Dermis blood vessel endothelial cell (primary cell): Measurements from ENCODE around the gene LIG1. TPM values are rescaled to one million over a fixed set of nuclear protein-coding genes. Genes with fewer than 3 reads are reported as not detected.

Experiments used
- DNase-seq: peaks from one replicate; pipeline ENCODE4 v3.0.0; 2010
- total RNA-seq: library from RNA; depleted of rRNA; stranded (reverse); fragments of >200 nt; gene quantifications from 2 replicates; pipeline ENCODE4 v1.2.3, GENCODE V29; 2014

Gene LIG1
- 32.5 and 46.9 TPM in 2 replicates for total RNA-seq

DNA sequence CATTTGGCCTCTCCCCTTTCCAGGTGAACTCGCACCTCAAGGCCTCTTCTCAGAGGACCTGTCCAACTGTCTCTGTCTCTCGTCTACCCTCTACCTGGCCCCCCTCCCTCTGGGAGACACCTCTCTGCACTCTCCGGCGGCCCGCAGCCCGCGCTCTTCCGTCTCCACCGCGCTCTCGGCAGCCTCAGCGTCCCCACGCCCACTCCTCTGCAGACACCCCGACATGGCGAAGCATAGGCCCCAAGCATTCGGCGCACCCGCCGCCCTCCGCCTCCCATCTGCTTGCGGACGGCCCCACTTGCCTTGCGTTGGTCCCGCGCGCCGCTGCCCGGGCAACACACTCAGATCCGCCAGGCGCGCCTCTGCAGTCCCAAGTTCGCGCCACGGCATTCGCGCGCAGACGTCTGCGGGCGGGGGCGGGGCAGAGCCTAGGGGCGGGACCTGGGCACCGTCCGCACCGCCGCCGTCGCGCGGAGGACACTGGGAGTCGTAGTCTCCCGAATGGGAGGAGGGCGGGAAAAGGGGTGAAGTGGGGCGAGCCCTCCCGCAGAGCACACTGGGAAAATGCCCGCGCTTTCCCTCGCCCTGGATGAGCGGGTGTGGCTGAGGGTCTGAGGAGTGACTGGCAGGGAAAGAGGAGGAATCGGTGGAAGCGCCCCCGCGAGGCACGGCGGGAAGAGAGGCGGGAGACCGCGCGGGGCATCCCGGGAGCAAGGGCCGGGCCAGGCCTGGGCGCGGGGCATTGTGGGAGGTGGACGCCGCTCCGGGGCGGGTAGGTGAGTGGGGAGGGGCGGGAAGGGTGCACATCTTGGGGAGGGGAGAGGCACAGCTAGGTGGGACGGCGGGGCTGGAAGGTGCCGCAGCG is at the start of gene LIG1, which contains the start of gene ZSWIM9:
TSS of gene LIG1 (minus strand) at position 406 of the 865 bp plus-strand sequence. CDS start 4,778 bp downstream, outside the sequence.
TSS of gene ZSWIM9 (plus strand) at position 742 of the 865 bp plus-strand sequence. CDS start 1,123 bp downstream, outside the sequence.
- peak; percentile 95 for DNase-seq

GRCh38 chr19:48218997-48219396 is 48.9 kb upstream of the LIG1 start:
- DNase-seq, result peak; percentile 82

DNA sequence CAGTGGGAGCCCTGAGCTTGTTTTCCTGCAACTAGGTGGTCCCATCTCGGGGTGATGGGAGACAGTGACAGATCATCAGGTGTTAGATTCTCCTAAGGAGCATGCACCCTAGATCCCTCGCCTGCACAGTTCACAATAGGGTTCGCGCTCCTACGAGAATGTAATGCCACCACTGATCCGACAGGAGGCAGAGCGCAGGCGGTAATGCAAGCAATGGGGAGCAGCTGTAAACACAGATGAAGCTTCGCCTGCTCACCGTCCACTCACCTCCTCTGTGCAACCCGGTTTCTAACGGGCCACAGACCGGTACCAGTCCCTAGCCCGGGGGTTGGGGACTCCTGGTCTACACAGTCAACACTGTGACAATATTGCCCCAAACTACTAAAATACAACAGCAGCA is 46.8 kb upstream of the LIG1 start:
- DNase-seq, result no peak

- DNase-seq, result no peak
Measured at GRCh38 chr19:48213959-48214358, 43.8 kb upstream of the LIG1 start.

DNA sequence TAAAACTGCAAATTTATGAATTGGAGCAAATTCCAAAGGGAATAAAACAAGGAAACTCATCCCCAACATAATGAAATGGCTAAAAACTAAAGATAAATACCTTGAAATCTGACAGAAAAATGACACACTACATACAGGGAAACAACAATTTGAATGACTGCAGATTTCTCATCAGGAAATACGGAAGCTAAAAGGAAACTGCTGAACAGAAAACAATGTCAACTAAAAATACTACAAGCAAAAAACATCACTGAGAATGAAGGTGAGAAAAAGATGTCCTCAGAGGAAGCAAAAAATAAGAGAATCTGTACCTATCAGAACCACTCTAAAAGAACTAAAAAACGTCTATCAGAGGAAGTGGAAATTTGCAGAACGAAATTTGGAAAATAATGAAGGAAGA is 39.9 kb upstream of the LIG1 start:
- peak; percentile 74 for DNase-seq

- no peak for DNase-seq
Measured at GRCh38 chr19:48206397-48207093, 36.4 kb upstream of the LIG1 start.

DNA sequence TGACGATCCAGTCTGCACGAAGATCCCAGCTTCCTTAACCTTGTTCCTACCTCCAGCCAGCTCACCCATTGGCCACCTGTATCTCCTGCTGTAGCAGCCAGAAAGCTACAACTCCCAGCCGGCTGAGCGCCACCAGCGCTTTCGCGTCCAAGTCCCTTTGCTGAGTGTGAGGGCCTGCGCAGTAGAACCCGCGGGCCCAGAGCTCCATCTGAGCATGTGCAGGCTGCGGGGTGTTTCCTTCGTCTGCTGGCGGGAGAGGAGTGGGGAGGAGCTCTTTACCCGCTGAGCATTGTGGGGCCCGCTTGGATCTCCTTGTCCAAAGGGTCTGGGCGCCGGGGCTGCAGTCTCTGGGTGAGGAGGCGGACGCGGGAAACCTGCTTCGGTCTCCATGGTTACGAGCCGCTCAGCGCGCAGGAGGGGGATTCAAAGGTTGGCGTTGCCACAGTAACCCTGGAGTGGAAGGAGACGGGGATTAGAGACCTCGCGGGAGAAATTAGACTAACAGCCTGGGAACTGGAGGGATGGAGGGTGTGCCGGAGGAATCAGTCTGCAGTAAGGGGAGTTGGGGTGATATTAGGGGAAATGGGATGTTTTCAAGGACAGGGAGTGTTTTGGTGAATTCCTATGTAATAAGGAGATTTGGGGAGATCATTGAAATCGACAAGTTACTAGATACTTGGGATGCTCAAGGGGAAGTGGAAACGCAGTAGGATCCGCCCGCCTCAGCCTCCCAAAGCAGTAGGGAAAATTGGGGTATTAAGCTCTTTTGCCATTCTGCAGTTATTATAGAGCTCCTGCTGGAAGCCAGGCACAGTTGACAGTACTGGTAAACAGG is 33.9 kb upstream of the LIG1 start:
- DNase-seq, result peak; percentile 97

GRCh38 chr19:48203222-48203793 is 33.2 kb upstream of the LIG1 start:
- no peak for DNase-seq

- peak; percentile 41 for DNase-seq
Measured at GRCh38 chr19:48196933-48197665, 27.0 kb upstream of the LIG1 start.

- DNase-seq, result no peak
Measured at GRCh38 chr19:48196321-48196763, 26.2 kb upstream of the LIG1 start.

DNA sequence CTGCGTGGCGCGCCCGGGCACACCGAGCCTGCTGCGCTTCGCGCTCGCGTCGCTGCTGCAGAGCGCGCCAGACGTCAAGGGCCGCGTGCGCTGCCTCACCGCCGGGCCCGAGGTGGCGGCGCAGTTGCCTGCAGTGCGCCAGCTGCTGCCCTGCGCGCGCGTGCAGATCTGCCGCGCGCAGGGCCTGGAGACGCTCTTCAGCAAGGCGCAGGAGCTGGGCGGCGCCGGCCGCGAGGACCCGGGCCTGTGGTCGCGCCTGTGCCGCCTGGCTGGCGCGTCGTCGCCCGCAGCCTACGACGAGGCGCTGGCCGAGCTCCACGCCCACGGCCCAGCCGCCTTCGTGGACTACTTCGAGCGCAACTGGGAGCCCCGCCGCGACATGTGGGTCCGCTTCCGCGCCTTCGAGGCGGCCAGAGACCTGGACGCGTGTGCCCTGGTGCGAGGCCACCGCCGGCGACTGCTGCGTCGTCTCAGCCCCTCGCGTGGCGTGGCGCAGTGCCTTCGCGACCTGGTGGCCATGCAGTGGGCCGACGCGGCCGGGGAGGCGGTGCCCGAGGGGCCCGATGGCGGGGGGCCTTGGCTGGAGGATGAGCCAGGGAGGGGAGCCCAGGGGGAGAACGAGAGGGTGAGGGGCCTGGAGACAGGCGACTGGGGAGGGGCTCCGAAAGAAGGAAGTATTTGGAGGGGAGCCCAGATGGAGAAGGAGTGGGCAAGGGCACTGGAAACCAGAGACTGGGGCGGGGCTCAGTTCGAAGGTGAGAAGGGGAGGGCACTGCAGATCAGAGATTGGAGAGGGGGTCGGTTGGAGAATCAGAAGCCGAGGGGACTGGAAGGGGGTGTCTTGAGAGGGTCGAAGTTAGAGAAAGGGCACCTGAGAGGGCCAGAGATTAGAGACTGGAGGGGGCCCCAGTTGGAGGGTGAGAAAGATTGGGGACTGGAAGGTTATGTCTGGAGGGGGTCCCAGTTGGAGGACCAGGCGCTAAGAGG is 25.0 kb upstream of the LIG1 start:
- no peak for DNase-seq

- peak; percentile 58 for DNase-seq
Measured at GRCh38 chr19:48194041-48194843, 24.1 kb upstream of the LIG1 start.

GRCh38 chr19:48192750-48193149 is 22.6 kb upstream of the LIG1 start:
- no peak for DNase-seq

- no peak for DNase-seq
Measured at GRCh38 chr19:48190885-48191284, 20.7 kb upstream of the LIG1 start.

GRCh38 chr19:48190288-48190884 is 20.2 kb upstream of the LIG1 start:
- peak; percentile 32 for DNase-seq

- DNase-seq, result no peak
Measured at GRCh38 chr19:48186541-48186991, 16.4 kb upstream of the LIG1 start.

DNA sequence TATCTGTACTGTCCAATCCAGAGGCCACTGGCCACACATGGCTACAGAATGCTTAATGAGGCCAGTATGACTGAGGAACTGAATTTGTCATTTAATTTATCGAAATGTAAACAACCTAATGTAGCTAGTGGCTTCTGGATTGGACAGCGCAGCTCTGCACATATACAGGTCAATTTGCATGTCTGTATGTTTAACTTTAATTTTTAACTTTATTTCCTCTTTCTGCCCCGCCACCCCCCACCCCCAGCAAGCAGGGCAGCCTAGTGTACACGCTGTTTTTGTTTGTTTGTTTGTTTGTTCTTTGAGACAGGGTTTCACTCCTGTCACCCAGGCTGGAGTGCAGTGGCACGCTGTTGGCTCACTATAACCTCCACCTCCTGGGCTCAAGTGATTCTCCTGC is 15.9 kb upstream of the LIG1 start:
- DNase-seq, result no peak

GRCh38 chr19:48183356-48183755 is 13.2 kb upstream of the LIG1 start:
- no peak for DNase-seq

DNA sequence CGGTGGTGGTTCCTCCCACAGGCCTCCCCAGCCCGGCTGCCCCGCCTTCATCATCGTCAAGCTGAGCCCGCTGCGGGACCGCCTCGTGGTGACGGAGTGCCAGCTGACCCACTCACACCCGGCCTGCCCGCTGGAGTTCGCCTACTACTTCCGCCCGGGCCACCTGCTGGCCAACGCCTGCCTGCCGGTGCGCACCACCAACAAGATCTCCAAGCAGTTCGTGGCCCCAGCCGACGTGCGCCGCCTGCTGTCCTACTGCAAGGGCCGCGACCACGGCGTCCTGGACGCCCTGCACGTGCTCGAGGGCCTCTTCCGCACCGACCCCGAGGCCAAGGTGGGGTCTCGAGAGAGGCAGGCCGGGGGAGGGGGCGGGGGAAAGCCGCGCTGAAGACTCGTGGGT is 12.3 kb upstream of the LIG1 start:
- no peak for DNase-seq
